HG03025 (cell line): ENCODE data around the gene ZNF467.
A peak's percentile ranks its signal among the peaks of the same experiment; 100 is the strongest.

Experiments used
- ATAC-seq: cut with Tn5 transposase; IDR thresholded peaks from one replicate; pipeline ENCODE4 v1.9.1; 2021; ENCODE audit warnings: mild to moderate bottlenecking, moderate library complexity; ENCODE audit not compliant: unreplicated experiment, low FRiP score

ZNF467 gene

GRCh38 chr7:149772956-149773434 is 393 bp downstream of the ZNF467 start:
- ATAC-seq = no peak

- ATAC-seq = no peak
Observed at GRCh38 chr7:149772241-149772955, 990 bp downstream of the ZNF467 start.

- ATAC-seq = peak; percentile 93
Observed at GRCh38 chr7:149771720-149772240, 1.6 kb downstream of the ZNF467 start.

GRCh38 chr7:149770728-149771636 is 2.4 kb downstream of the ZNF467 start:
- peak; percentile 4 for ATAC-seq

- ATAC-seq = no peak
Observed at GRCh38 chr7:149769915-149770314, 3.5 kb downstream of the ZNF467 start.

GRCh38 chr7:149768931-149769330 is 4.5 kb downstream of the ZNF467 start:
- no peak for ATAC-seq

- ATAC-seq = no peak
Observed at GRCh38 chr7:149767068-149767467, 6.3 kb downstream of the ZNF467 start.

- no peak for ATAC-seq
Observed at GRCh38 chr7:149766135-149766675, 7.2 kb downstream of the ZNF467 start.

- no peak for ATAC-seq
Observed at GRCh38 chr7:149765399-149766121, 7.8 kb downstream of the ZNF467 start.

GRCh38 chr7:149764481-149765398 is 8.6 kb downstream of the ZNF467 start:
- no peak for ATAC-seq

- ATAC-seq = no peak
Observed at GRCh38 chr7:149763563-149764240, 9.7 kb downstream of the ZNF467 start.

- ATAC-seq = no peak
Observed at GRCh38 chr7:149762610-149763009, 10.8 kb downstream of the ZNF467 start.

- ATAC-seq = no peak
Observed at GRCh38 chr7:149762089-149762488, 11.3 kb downstream of the ZNF467 start.

GRCh38 chr7:149761307-149761706 is 12.1 kb downstream of the ZNF467 start:
- ATAC-seq = no peak

GRCh38 chr7:149760538-149760937 is 12.8 kb downstream of the ZNF467 start:
- ATAC-seq = no peak

GRCh38 chr7:149759093-149759860 is 14.1 kb downstream of the ZNF467 start:
- no peak for ATAC-seq

GRCh38 chr7:149753375-149754233 is 19.8 kb downstream of the ZNF467 start:
- ATAC-seq = no peak
